Right lobe of liver (tissue), 4 donors: ENCODE data around the gene ATP6AP2.

Experiments used
- POLR2A ChIP-seq: fragments of 450-650 bp; IDR thresholded peaks from one replicate; pipeline ENCODE4 v1.6.1; 2017; ENCODE audit warnings: antibody characterized with exemption, mild to moderate bottlenecking
- TF ChIP-seq, protein P1 (sequence below), 4 donors: fragments of 200-600 bp in 3 of 4; fragments of 450-650 bp in 1 of 4; IDR thresholded peaks; one replicate each; pipeline versions ENCODE4 v1.5.1 to v1.8.0; 2016 to 2022; ENCODE audit warnings: antibody characterized with exemption in 4 of 4, mild to moderate bottlenecking in 2 of 4
- donor health status: DM: no; HTN: no; CAD: no.
- donor health status: DM: no; HTN: no; CAD: no.
- donor health status: DM: no; HTN: yes; CAD: no.

DNA sequence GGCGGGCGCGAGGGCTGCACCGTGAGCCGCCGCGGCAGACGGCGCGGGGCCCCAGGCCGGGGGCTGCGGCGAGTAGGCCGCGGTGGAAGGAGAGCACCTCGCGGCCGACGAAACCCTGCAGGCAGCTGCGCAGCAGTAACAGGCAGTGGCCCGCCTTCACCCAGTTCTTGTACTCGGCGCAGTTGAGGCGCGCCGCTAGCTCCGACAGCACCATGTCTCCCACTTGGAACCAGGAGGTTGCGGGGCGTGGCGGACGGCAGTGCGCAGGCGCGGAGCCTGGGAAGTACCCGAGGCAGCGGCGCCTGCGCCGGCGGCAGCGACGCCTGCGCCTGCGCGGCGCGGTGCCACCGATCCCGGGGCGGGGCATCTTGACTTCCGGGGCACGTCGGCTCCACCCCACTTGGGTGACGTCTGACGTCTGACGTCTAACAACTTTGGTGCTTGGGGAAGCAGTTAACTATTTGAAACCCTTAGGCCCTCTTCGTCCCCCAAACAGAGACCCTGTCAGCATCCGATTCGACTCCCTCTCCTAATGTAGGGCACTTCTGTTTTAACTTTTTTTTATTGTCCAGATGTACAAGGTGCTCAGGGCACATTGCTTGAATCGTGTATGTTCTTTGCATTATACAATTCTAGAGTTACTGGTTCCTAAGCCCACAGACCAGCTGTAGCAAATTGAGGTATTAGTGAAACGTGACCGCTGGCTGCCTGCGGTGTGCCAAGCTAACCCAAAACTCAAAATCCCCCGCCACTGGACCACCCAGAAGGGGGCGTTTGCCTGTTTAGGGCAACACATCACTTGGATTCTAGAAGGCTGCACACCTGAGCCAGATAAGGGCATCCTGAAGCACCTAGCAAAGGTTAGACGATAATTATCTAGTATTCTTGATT is 66.8 kb downstream of the ATP6AP2 start, which contains the start of gene CXorf38:
- TF ChIP-seq POLR2A = peak; percentile 70
- TF ChIP-seq, protein P1, sequence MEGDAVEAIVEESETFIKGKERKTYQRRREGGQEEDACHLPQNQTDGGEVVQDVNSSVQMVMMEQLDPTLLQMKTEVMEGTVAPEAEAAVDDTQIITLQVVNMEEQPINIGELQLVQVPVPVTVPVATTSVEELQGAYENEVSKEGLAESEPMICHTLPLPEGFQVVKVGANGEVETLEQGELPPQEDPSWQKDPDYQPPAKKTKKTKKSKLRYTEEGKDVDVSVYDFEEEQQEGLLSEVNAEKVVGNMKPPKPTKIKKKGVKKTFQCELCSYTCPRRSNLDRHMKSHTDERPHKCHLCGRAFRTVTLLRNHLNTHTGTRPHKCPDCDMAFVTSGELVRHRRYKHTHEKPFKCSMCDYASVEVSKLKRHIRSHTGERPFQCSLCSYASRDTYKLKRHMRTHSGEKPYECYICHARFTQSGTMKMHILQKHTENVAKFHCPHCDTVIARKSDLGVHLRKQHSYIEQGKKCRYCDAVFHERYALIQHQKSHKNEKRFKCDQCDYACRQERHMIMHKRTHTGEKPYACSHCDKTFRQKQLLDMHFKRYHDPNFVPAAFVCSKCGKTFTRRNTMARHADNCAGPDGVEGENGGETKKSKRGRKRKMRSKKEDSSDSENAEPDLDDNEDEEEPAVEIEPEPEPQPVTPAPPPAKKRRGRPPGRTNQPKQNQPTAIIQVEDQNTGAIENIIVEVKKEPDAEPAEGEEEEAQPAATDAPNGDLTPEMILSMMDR (IDR thresholded peaks at IDR 0.05) = peak in 1 of 4 donors; percentile 5
